A673 (cell line): ENCODE results near the gene CACNG3. TPM values are rescaled to one million over a fixed set of nuclear protein-coding genes. Genes with fewer than 3 reads are reported as not detected.

Experiments used
- BruUV-seq: library from RNA; stranded (reverse); fragments of 400-500 nt; replicated peaks from 2 replicates; lab custom pipeline; 2021; lab: Mats Ljungman, UMichigan
- CTCF ChIA-PET: fragments of 300-600 bp; sonication (Branson Sonifier 250); formaldehyde crosslinking; loops from one replicate; lab custom pipeline; 2022; ENCODE audit warnings: antibody characterized with exemption; lab: Charles Lee
- POLR2A ChIA-PET: fragments of 300-600 bp; sonication (Branson Sonifier 250); formaldehyde crosslinking; loops from one replicate; lab custom pipeline; 2022; ENCODE audit warnings: antibody characterized with exemption; ENCODE audit not compliant: low non-redundant PET; lab: Charles Lee
- DNase-seq: peaks from one replicate; pipeline ENCODE4 v3.0.0-alpha.2; 2015; ENCODE audit warnings: low spot score
- H3K27ac ChIP-seq: fragments of 200-600 bp; sonication (generic); 2 replicates; pipeline ENCODE4 v1.5.1; 2016; ENCODE audit warnings: mixed run types, low read depth, mild to moderate bottlenecking, mixed read lengths, antibody characterized with exemption, low read length; ENCODE audit not compliant: poor library complexity, severe bottlenecking
- H3K27me3 ChIP-seq: fragments of 200-600 bp; sonication (generic); replicated peaks from 2 replicates; pipeline ENCODE4 v1.6.1; 2017; ENCODE audit warnings: mixed run types, low read depth, mild to moderate bottlenecking, mixed read lengths, antibody characterized with exemption, low read length; ENCODE audit not compliant: insufficient read depth, poor library complexity
- H3K36me3 ChIP-seq: fragments of 200-600 bp; sonication (generic); 2 replicates; pipeline ENCODE4 v1.6.1; 2016; ENCODE audit warnings: mixed run types, mild to moderate bottlenecking, mixed read lengths, antibody characterized with exemption, low read length; ENCODE audit not compliant: insufficient read depth, poor library complexity, severe bottlenecking
- H3K4me1 ChIP-seq: fragments of 200-600 bp; sonication (generic); 2 replicates; pipeline ENCODE4 v1.6.1; 2017; ENCODE audit warnings: mixed run types, mild to moderate bottlenecking, mixed read lengths, antibody characterized with exemption, low read length; ENCODE audit not compliant: insufficient read depth, poor library complexity, severe bottlenecking
- H3K4me3 ChIP-seq: fragments of 200-600 bp; sonication (generic); 2 replicates; pipeline ENCODE4 v1.5.1; 2016; ENCODE audit warnings: low read depth, mixed run types, mild to moderate bottlenecking, mixed read lengths, low read length; ENCODE audit not compliant: poor library complexity, severe bottlenecking
- H3K9me3 ChIP-seq: fragments of 200-600 bp; sonication (generic); 2 replicates; pipeline ENCODE4 v1.6.1; 2016; ENCODE audit warnings: mixed run types, low read depth, mild to moderate bottlenecking, mixed read lengths, antibody characterized with exemption, low read length; ENCODE audit not compliant: poor library complexity, severe bottlenecking
- CTCF ChIP-seq: fragments of 300-800, 200-600 bp; sonication (generic); conservative IDR thresholded peaks from 2 replicates; pipeline ENCODE4 v1.5.1; 2017; ENCODE audit warnings: low read depth, mild to moderate bottlenecking, antibody characterized with exemption, low read length, moderate library complexity, mixed read lengths
- EZH2 ChIP-seq: fragments of 200-600 bp; sonication (generic); IDR thresholded peaks from 2 replicates; pipeline ENCODE4 v1.6.1; 2017; ENCODE audit warnings: borderline replicate concordance, low read depth, mild to moderate bottlenecking, mixed read lengths, antibody characterized with exemption, low read length; ENCODE audit not compliant: poor library complexity, severe bottlenecking
- intact Hi-C: fragments of 100-400 bp; cut with micrococcal nuclease; formaldehyde crosslinking; loops from one replicate; pipeline ENCODE4 v1.10.0; 2022; ENCODE audit not compliant: unreplicated experiment
- total RNA-seq: library from RNA; stranded (reverse); gene quantifications from 2 replicates; pipeline ENCODE4 v1.2.3, GENCODE V29; 2021

The CACNG3 gene
- total RNA-seq, 1 experiment from 2014 or later, result 3.6 TPM

GRCh38 chr16:24319126-24319814, 63.1 kb downstream of the CACNG3 start:
- Histone ChIP-seq H3K27me3 (no peaks in the 10 kb centered on the region), H3K27ac (peak overlapping the region; percentile 13), H3K4me3 (no peak overlapping the region), H3K36me3 (no peaks in the 10 kb centered on the region), H3K9me3 (no peaks in the 10 kb centered on the region), H3K4me1 (peaks cover 12% of the 10 kb centered on the region)
- intact Hi-C loops, result loop anchor here (10.0 kb wide), 2 partner anchors 454 to 584 kb away; no protein-coding TSS in a partner anchor
- BruUV-seq, result no TSS peak
- no peak for DNase-seq
- TF ChIP-seq EZH2, result no peak
- no peak for TF ChIP-seq CTCF
- ChIA-PET CTCF (interaction anchor here (0.5 to 0.6 kb wide), 2 partner anchors 178 to 387 kb away, joined by 3 read pairs; no protein-coding TSS in a partner anchor), POLR2A (no interaction called here)

GRCh38 chr16:24322106-24322505, 66.0 kb downstream of the CACNG3 start:
- Histone ChIP-seq H3K27ac (no peak overlapping the region), H3K27me3 (no peaks in the 10 kb centered on the region), H3K4me1 (peaks cover 5% of the 10 kb centered on the region), H3K4me3 (no peak overlapping the region), H3K9me3 (no peaks in the 10 kb centered on the region), H3K36me3 (no peaks in the 10 kb centered on the region)
- no TSS peak for BruUV-seq
- no peak for DNase-seq
- CTCF ChIA-PET, result interaction anchor here (0.5 kb wide), 1 partner anchor 443 kb away, joined by 4 read pairs; no protein-coding TSS in a partner anchor
- intact Hi-C loops, result no loop called here
- POLR2A ChIA-PET, result interaction anchor here (0.6 kb wide), 1 partner anchor 384 kb away, joined by 3 read pairs; no protein-coding TSS in a partner anchor
- TF ChIP-seq EZH2, result no peak
- TF ChIP-seq CTCF, result no peak

- DNase-seq, result no peak
- H3K36me3 ChIP-seq, result no peaks in the 10 kb centered on the region
- H3K27ac ChIP-seq, result no peak overlapping the region
- BruUV-seq, result no TSS peak
- ChIA-PET CTCF (no interaction called here), POLR2A (no interaction called here)
- TF ChIP-seq CTCF, result no peak
- no peak for TF ChIP-seq EZH2
- intact Hi-C loops, result no loop called here
- H3K9me3 ChIP-seq, result no peaks in the 10 kb centered on the region
- no peaks in the 10 kb centered on the region for H3K4me1 ChIP-seq
- H3K4me3 ChIP-seq, result no peak overlapping the region
- no peaks in the 10 kb centered on the region for H3K27me3 ChIP-seq
Observed at GRCh38 chr16:24324421-24324820, 68.3 kb downstream of the CACNG3 start.
